Neural crest cell (in vitro differentiated cells): Measurements from ENCODE around the gene POMC. TPM values are rescaled to one million over a fixed set of nuclear protein-coding genes. Genes with fewer than 3 reads are reported as not detected.

Experiments
- DNase-seq: peaks from one replicate; pipeline ENCODE4 v3.0.0; 2021; ENCODE audit warnings: low read depth, mixed read lengths, low spot score
- H3K27ac Mint-ChIP-seq: one replicate; pipeline ENCODE4 v1.8.0; 2021; ENCODE audit warnings: mild to moderate bottlenecking, mixed read lengths; ENCODE audit not compliant: unreplicated experiment
- H3K27me3 Mint-ChIP-seq: 2 replicates; pipeline ENCODE4 v1.8.0; 2021; ENCODE audit warnings: low read depth, mild to moderate bottlenecking, mixed read lengths
- H3K36me3 Mint-ChIP-seq: 2 replicates; pipeline ENCODE4 v1.8.0; 2021; ENCODE audit warnings: low read depth, mild to moderate bottlenecking, mixed read lengths
- H3K4me1 Mint-ChIP-seq: 2 replicates; pipeline ENCODE4 v1.8.0; 2021; ENCODE audit warnings: mixed read lengths
- H3K4me3 Mint-ChIP-seq: one replicate; pipeline ENCODE4 v1.8.0; 2021; ENCODE audit warnings: mild to moderate bottlenecking, mixed read lengths
- H3K9me3 Mint-ChIP-seq: 2 replicates; pipeline ENCODE4 v1.8.0; 2021; ENCODE audit warnings: mixed read lengths
- total RNA-seq: library from RNA; stranded (reverse); gene quantifications from 2 replicates; pipeline ENCODE4 v1.2.1, GENCODE V29; 2021
- TF ChIP-seq, protein P1 (sequence below): fragments of 200-600 bp; sonication (generic); conservative IDR thresholded peaks from 2 replicates; pipeline ENCODE4 v1.5.0; 2021; ENCODE audit warnings: antibody characterized with exemption, mild to moderate bottlenecking

Gene POMC
- total RNA-seq, 1 donor from 2014 or later: 0.54 TPM

DNA sequence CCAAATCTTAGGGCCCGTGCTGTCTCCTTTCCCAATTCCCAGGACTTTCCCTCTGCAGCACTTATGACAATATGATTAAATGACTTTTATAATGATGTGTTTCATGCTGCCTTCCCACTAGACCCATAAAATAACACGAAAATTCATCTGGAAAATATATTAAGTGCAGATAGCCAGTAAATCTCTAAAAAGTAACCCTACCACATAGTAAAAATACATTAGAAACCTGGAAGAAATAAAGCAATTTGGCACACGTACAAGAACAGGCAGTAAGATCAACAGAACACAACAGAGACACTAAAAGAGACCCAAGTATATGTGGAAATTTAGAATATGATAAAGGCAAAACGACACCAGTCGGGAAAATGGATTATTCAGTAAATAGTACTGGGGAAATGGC, 30.2 kb upstream of the POMC start:
- Mint-ChIP-seq H3K9me3 (no peaks in the 10 kb centered on the region), H3K36me3 (no peaks in the 10 kb centered on the region), H3K4me1 (peaks cover 32% of the 10 kb centered on the region), H3K4me3 (no peak overlapping the region), H3K27me3 (peaks cover 2% of the 10 kb centered on the region), H3K27ac (no peak overlapping the region)
- TF ChIP-seq, protein P1, sequence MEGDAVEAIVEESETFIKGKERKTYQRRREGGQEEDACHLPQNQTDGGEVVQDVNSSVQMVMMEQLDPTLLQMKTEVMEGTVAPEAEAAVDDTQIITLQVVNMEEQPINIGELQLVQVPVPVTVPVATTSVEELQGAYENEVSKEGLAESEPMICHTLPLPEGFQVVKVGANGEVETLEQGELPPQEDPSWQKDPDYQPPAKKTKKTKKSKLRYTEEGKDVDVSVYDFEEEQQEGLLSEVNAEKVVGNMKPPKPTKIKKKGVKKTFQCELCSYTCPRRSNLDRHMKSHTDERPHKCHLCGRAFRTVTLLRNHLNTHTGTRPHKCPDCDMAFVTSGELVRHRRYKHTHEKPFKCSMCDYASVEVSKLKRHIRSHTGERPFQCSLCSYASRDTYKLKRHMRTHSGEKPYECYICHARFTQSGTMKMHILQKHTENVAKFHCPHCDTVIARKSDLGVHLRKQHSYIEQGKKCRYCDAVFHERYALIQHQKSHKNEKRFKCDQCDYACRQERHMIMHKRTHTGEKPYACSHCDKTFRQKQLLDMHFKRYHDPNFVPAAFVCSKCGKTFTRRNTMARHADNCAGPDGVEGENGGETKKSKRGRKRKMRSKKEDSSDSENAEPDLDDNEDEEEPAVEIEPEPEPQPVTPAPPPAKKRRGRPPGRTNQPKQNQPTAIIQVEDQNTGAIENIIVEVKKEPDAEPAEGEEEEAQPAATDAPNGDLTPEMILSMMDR: no peak
- DNase-seq: no peak

DNA sequence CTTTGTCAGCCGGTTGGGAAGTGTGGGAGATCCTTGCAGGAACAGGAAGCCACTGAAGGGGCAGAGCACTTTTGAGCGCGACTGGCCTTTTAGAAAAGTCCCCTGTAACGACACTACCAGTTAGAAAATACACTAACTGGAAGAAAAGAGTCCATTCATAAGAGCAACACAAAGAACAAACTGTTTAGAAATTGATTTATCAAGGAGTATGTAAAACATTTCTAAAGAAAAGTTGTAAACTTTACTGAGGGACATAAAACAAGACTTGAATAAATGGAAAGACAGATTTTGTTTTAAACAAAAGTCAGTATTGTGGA, 29.8 kb upstream of the POMC start:
- Mint-ChIP-seq H3K27ac (peak overlapping the region; percentile 96), H3K36me3 (no peaks in the 10 kb centered on the region), H3K9me3 (no peaks in the 10 kb centered on the region), H3K4me1 (peaks cover 32% of the 10 kb centered on the region), H3K27me3 (peaks cover 2% of the 10 kb centered on the region), H3K4me3 (peak overlapping the region; percentile 6)
- no peak for DNase-seq
- TF ChIP-seq, protein P1: no peak

DNA sequence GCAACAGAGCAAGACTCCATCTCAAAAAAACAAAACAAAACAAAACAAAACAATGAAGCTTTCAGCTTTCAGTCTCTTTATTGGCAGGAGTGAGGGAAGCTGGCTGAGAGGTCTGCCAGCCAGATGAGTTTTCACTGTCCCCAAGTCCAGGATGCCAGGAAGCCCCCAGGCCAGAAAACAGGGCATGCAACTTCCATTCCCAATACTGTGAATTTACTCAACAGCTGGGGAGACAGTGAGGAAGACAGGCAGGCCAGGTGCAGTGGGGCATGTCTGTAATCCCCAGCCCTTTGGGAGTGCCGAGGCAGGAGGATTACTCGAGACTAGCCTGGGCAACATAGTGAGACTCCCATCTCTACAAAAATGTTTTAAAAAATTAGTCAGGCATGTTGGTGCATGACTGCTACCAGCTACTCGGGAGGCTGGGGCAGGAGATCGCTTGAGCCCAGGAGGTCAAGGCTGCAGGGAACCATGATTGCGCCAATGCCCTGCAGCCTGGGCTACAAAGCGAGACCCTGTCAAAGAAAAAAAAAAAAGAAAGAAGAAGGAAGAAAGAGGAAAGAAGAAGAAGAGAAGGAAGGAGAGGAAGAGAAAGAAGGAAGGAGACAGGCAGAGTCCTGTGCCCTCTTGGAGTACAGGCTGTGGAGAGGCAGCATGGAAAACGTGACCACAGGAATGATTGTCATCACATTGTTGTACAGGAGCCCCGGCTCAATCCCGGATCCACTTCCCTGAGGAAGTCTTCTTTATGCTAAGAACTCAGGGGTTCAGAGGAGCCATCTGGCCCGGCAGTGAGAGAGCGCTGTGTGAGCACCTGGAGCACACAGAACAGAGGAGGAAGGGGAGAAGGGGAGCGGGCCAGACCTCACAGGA, 29.2 kb upstream of the POMC start:
- no peaks in the 10 kb centered on the region for H3K36me3 Mint-ChIP-seq
- H3K4me1 Mint-ChIP-seq: peaks cover 33% of the 10 kb centered on the region
- H3K4me3 Mint-ChIP-seq: peak overlapping the region; percentile 6
- H3K27me3 Mint-ChIP-seq: peaks cover 2% of the 10 kb centered on the region
- TF ChIP-seq, protein P1: no peak
- H3K9me3 Mint-ChIP-seq: no peaks in the 10 kb centered on the region
- DNase-seq: peak; percentile 22
- H3K27ac Mint-ChIP-seq: peak overlapping the region; percentile 96

DNA sequence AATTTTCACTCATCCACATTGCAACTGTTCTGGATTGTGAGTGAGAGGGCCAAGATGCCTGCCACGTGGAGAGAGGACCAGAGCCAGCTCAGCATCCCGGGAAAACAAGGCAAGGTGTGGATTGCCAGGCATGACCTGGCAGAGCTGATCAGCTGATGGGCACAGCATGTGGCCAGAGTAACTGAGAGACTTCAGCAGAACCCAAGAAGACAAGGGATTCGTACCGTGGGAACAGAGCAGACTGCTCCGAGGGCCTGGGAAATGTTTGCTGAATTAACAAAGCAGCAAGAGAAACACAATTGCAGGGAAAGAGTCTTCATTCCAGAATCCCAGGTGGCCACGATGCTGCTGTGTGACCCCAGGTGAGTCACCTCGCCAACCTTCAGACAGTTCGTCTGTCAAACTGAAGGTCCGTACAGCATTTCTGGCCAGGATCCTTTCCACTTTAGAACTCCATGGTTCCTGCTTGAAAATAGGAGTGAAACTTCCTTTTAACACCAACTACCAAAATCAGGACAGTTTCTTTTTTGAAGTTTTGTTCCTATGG, 26.3 kb upstream of the POMC start:
- no peak for DNase-seq
- H3K27ac Mint-ChIP-seq: no peak overlapping the region
- peaks cover 57% of the 10 kb centered on the region for H3K4me1 Mint-ChIP-seq
- no peak overlapping the region for H3K4me3 Mint-ChIP-seq
- TF ChIP-seq, protein P1: no peak
- H3K9me3 Mint-ChIP-seq: no peaks in the 10 kb centered on the region
- H3K36me3 Mint-ChIP-seq: no peaks in the 10 kb centered on the region
- peaks cover 2% of the 10 kb centered on the region for H3K27me3 Mint-ChIP-seq

DNA sequence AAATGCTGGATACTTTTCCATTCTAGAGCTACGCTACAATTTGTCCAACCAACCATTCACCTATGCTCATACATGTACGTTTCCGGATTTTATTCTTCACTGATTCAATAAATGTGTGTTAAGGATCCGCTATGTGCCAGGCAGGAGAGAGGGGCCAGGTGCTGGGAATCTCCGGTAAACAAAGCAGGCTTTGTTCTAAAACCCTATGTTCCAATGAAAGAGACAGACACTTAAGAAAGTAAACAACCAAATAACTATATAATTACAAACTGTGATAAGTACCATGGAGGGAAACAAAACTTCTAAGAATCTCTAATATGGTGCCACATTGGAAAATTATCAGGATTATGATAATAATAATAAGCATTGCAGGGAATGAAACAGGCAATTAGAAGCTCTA, 22.2 kb upstream of the POMC start:
- Mint-ChIP-seq H3K27me3 (peaks cover 5% of the 10 kb centered on the region), H3K27ac (no peak overlapping the region), H3K4me3 (no peak overlapping the region), H3K36me3 (no peaks in the 10 kb centered on the region), H3K9me3 (no peaks in the 10 kb centered on the region), H3K4me1 (peaks cover 37% of the 10 kb centered on the region)
- TF ChIP-seq, protein P1: no peak
- DNase-seq: no peak
